PC-3 (cell line): Measurements from ENCODE around the gene NADSYN1. TPM values are rescaled to one million over a fixed set of nuclear protein-coding genes. Genes with fewer than 3 reads are reported as not detected.

Source experiments
- ATAC-seq: fragments of 200-7000 bp; cut with Tn5 transposase; 2 replicates; pipeline ENCODE4 v1.9.1; 2020; ENCODE audit warnings: mild to moderate bottlenecking, moderate library complexity
- BruUV-seq: library from RNA; stranded (reverse); fragments of 400-500 nt; replicated peaks from 2 replicates; lab custom pipeline; 2021; lab: Mats Ljungman, UMichigan
- CTCF ChIA-PET: fragments of 300-600 bp; sonication (Branson Sonifier 250); formaldehyde crosslinking; loops from one replicate; lab custom pipeline; 2022; ENCODE audit warnings: antibody characterized with exemption; lab: Charles Lee
- POLR2A ChIA-PET: fragments of 300-600 bp; sonication (Branson Sonifier 250); formaldehyde crosslinking; loops from one replicate; lab custom pipeline; 2022; ENCODE audit warnings: antibody characterized with exemption; ENCODE audit not compliant: unreplicated experiment; lab: Charles Lee
- DNase-seq: peaks from one replicate; pipeline ENCODE4 v3.0.0-alpha.2; 2015
- H2AFZ ChIP-seq: fragments of 300-600 bp; sonication (generic); 2 replicates; pipeline ENCODE4 v1.6.0; 2016; ENCODE audit warnings: antibody characterized with exemption, low read length
- H3F3A ChIP-seq: fragments of 300-600 bp; sonication (generic); one replicate; pipeline ENCODE4 v1.6.0; 2017; ENCODE audit warnings: antibody characterized with exemption, low read length, control low read depth, mild to moderate bottlenecking; ENCODE audit not compliant: unreplicated experiment
- H3K27ac ChIP-seq: fragments of 300-600 bp; sonication (generic); 2 replicates; pipeline ENCODE4 v1.5.1; 2016; ENCODE audit warnings: mild to moderate bottlenecking, low read length
- H3K27me3 ChIP-seq: fragments of 300-600 bp; sonication (generic); 2 replicates; pipeline ENCODE4 v1.6.1; 2016; ENCODE audit warnings: low read length, mixed read lengths
- H3K36me3 ChIP-seq: fragments of 300-600 bp; sonication (generic); 2 replicates; pipeline ENCODE4 v1.6.1; 2016; ENCODE audit warnings: low read depth, mixed run types, low read length, mixed read lengths
- H3K4me1 ChIP-seq: fragments of 300-600 bp; sonication (generic); 2 replicates; pipeline ENCODE4 v1.5.1; 2016; ENCODE audit warnings: low read length; ENCODE audit not compliant: insufficient read depth
- H3K4me2 ChIP-seq: fragments of 300-600 bp; sonication (generic); 2 replicates; pipeline ENCODE4 v1.6.0; 2016; ENCODE audit warnings: low read length
- H3K4me3 ChIP-seq: fragments of 300-600 bp; sonication (generic); 2 replicates; pipeline ENCODE4 v1.5.1; 2016; ENCODE audit warnings: mild to moderate bottlenecking, low read length, mixed read lengths
- H3K79me2 ChIP-seq: fragments of 300-600 bp; sonication (generic); 2 replicates; pipeline ENCODE4 v1.6.1; 2017; ENCODE audit warnings: low read length, mixed read lengths
- H3K9ac ChIP-seq: fragments of 300-600 bp; sonication (generic); 2 replicates; pipeline ENCODE4 v1.6.0; 2016; ENCODE audit warnings: mild to moderate bottlenecking, low read length
- H3K9me2 ChIP-seq: fragments of 300-600 bp; sonication (generic); replicated peaks from 2 replicates; pipeline ENCODE4 v1.6.1; 2016; ENCODE audit warnings: mixed run types, low read length, mixed read lengths
- H3K9me3 ChIP-seq: fragments of 300-600 bp; sonication (generic); 2 replicates; pipeline ENCODE4 v1.6.1; 2016; ENCODE audit warnings: low read length, mixed read lengths
- H4K20me1 ChIP-seq: fragments of 300-600 bp; sonication (generic); 2 replicates; pipeline ENCODE4 v1.6.1; 2016; ENCODE audit warnings: low read length, mixed read lengths
- EZH2 ChIP-seq: fragments of 300-600 bp; sonication (generic); IDR thresholded peaks from one replicate; pipeline ENCODE4 v1.6.1; 2017; ENCODE audit warnings: antibody characterized with exemption, mild to moderate bottlenecking, low read length; ENCODE audit not compliant: unreplicated experiment
- EZH2phosphoT487 ChIP-seq: fragments of 300-600 bp; sonication (generic); IDR thresholded peaks from 2 replicates; pipeline ENCODE4 v1.6.1; 2018; ENCODE audit warnings: mild to moderate bottlenecking, antibody characterized with exemption, low read length, borderline replicate concordance
- intact Hi-C: fragments of 100-400 bp; cut with micrococcal nuclease; formaldehyde crosslinking; loops from 2 replicates; pipeline ENCODE4 v1.9.0; 2023
- total RNA-seq: library from RNA; depleted of rRNA; stranded (reverse); fragments of >200 nt; gene quantifications from 2 replicates; pipeline ENCODE4 v1.2.3, GENCODE V29; 2014
- TF ChIP-seq, protein P1 (sequence below): fragments of 300-600 bp; sonication (generic); conservative IDR thresholded peaks from 2 replicates; pipeline ENCODE4 v1.5.1; 2017; ENCODE audit warnings: antibody characterized with exemption, low read depth, mild to moderate bottlenecking, low read length

NADSYN1 gene
- total RNA-seq, 1 experiment from 2014 or later = 64.8 TPM

DNA sequence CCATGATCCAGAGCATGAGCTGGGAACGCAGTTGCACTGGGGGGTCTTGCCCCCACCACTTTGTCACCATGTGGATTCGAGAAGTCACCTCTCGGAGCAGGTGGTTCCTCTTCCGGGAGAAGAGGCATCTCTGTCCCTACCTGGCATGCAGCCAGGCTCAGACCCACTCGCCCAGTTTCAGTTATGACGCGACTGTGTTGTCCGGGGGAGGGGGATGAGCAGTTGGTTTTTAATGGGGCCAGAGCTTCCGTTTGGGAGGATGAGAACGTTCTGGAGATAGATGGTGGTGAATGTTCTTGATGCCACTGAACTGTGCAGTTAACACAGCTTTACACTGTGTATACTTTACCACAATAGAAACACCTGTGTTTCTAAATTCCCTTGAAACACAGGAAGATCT, 46.3 kb upstream of the NADSYN1 start:
- no peaks in the 10 kb centered on the region for H3K9me3 ChIP-seq
- H3K27me3 ChIP-seq = peaks cover 19% of the 10 kb centered on the region; the same call in 1 of the 2 replicates
- CTCF ChIA-PET = no interaction called here
- H2AFZ ChIP-seq = no peak overlapping the region
- H3K9me2 ChIP-seq = no peaks in the 10 kb centered on the region
- no peak overlapping the region for H3K4me2 ChIP-seq
- no peak overlapping the region for H3K4me3 ChIP-seq
- ATAC-seq = no peak
- intact Hi-C loops = no loop called here
- no peak for TF ChIP-seq EZH2phosphoT487
- TF ChIP-seq, protein P1, sequence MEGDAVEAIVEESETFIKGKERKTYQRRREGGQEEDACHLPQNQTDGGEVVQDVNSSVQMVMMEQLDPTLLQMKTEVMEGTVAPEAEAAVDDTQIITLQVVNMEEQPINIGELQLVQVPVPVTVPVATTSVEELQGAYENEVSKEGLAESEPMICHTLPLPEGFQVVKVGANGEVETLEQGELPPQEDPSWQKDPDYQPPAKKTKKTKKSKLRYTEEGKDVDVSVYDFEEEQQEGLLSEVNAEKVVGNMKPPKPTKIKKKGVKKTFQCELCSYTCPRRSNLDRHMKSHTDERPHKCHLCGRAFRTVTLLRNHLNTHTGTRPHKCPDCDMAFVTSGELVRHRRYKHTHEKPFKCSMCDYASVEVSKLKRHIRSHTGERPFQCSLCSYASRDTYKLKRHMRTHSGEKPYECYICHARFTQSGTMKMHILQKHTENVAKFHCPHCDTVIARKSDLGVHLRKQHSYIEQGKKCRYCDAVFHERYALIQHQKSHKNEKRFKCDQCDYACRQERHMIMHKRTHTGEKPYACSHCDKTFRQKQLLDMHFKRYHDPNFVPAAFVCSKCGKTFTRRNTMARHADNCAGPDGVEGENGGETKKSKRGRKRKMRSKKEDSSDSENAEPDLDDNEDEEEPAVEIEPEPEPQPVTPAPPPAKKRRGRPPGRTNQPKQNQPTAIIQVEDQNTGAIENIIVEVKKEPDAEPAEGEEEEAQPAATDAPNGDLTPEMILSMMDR = no peak
- no peak for TF ChIP-seq EZH2
- no peaks in the 10 kb centered on the region for H3K36me3 ChIP-seq
- H3K9ac ChIP-seq = no peak overlapping the region
- no peaks in the 10 kb centered on the region for H3K79me2 ChIP-seq
- no peak overlapping the region for H3K27ac ChIP-seq
- no TSS peak for BruUV-seq
- no peak for DNase-seq
- no peaks in the 10 kb centered on the region for H3F3A ChIP-seq
- POLR2A ChIA-PET = no interaction called here
- no peaks in the 10 kb centered on the region for H4K20me1 ChIP-seq
- no peaks in the 10 kb centered on the region for H3K4me1 ChIP-seq

- no peaks in the 10 kb centered on the region for H3K9me3 ChIP-seq
- H3K79me2 ChIP-seq = no peaks in the 10 kb centered on the region
- POLR2A ChIA-PET = no interaction called here
- no peak overlapping the region for H3K4me2 ChIP-seq
- no peak overlapping the region for H3K4me3 ChIP-seq
- no peaks in the 10 kb centered on the region for H3F3A ChIP-seq
- TF ChIP-seq, protein P1 = no peak
- no peak for TF ChIP-seq EZH2phosphoT487
- H3K27me3 ChIP-seq = peaks cover 22% of the 10 kb centered on the region; the same call in 1 of the 2 replicates
- no peak for DNase-seq
- H3K9ac ChIP-seq = no peak overlapping the region
- CTCF ChIA-PET = no interaction called here
- H4K20me1 ChIP-seq = no peaks in the 10 kb centered on the region
- BruUV-seq = no TSS peak
- no peak for ATAC-seq
- H2AFZ ChIP-seq = no peak overlapping the region
- no peak overlapping the region for H3K27ac ChIP-seq
- H3K4me1 ChIP-seq = no peaks in the 10 kb centered on the region
- H3K36me3 ChIP-seq = no peaks in the 10 kb centered on the region
- H3K9me2 ChIP-seq = no peaks in the 10 kb centered on the region
- intact Hi-C loops = no loop called here
Observed at GRCh38 chr11:71407356-71407755, 45.6 kb upstream of the NADSYN1 start.

DNA sequence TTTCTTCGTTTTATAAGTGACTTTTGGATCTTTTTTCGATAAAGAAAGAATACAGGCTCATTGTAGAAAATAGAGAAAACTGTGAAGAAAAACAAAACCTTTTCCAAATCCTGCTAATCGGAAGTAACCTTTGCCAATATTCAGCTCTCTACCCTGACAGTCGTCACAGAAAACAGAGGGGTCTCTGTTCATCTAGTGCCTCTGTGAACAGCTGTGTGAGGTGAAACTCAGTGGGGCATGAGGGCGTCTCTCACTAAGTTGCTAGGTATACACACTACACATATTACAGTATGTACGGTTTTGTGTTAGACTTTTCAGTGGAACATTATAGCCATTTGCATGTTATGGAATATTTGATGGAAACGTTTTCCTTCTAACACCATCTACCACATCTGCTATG, 44.2 kb upstream of the NADSYN1 start:
- no TSS peak for BruUV-seq
- Histone ChIP-seq H3K9me2 (no peaks in the 10 kb centered on the region), H3F3A (no peaks in the 10 kb centered on the region), H3K79me2 (no peaks in the 10 kb centered on the region), H3K4me3 (no peak overlapping the region), H2AFZ (no peak overlapping the region), H3K4me1 (no peaks in the 10 kb centered on the region), H4K20me1 (no peaks in the 10 kb centered on the region), H3K4me2 (no peak overlapping the region), H3K36me3 (no peaks in the 10 kb centered on the region), H3K27me3 (peaks cover 31% of the 10 kb centered on the region; the same call in 1 of the 2 replicates), H3K9ac (no peak overlapping the region), H3K9me3 (no peaks in the 10 kb centered on the region), H3K27ac (no peak overlapping the region)
- CTCF ChIA-PET = no interaction called here
- TF ChIP-seq EZH2phosphoT487 (no peak), EZH2 (no peak)
- TF ChIP-seq, protein P1 = no peak
- intact Hi-C loops = no loop called here
- ATAC-seq (no peak), DNase-seq (no peak)
- POLR2A ChIA-PET = interaction anchor here (0.7 kb wide), 1 partner anchor 12 kb away, joined by 4 read pairs; no protein-coding TSS in a partner anchor
